HepG2 (cell line): ENCODE measurements around the gene IFIT5. TPM values are rescaled to one million over a fixed set of nuclear protein-coding genes. Genes with fewer than 3 reads are reported as not detected.

Experiments used
- ATAC-seq: fragments of 200-7000 bp; cut with Tn5 transposase; 3 replicates; pipeline ENCODE4 v1.9.1; 2020; ENCODE audit warnings: mild to moderate bottlenecking, moderate library complexity
- BruUV-seq: library from RNA; stranded (reverse); fragments of 400-500 nt; replicated peaks from 2 replicates; lab custom pipeline; 2021; lab: Mats Ljungman, UMichigan
- CTCF ChIA-PET: fragments of 300-600 bp; formaldehyde crosslinking; extraction: SDS; loops from one replicate; lab custom pipeline; 2021; ENCODE audit warnings: low total read pairs, inconsistent platforms, low intra/inter-chr PET ratio; lab: Yijun Ruan, JAX
- POLR2A ChIA-PET: fragments of 350-600 bp; sonication (Branson Sonifier 250); formaldehyde crosslinking; loops from one replicate; lab custom pipeline; 2020; ENCODE audit warnings: antibody characterized with exemption, inconsistent platforms; lab: Yijun Ruan, JAX
- DNase-seq: peaks from one replicate; pipeline ENCODE4 v3.0.0-alpha.2; 2015; ENCODE audit warnings: low spot score
- FAIRE-seq: peaks from 3 replicates; lab custom pipeline; 2011; peaks lifted over from hg19 to GRCh38; lab: Jason Lieb, UNC
- H2AFZ ChIP-seq: one replicate; pipeline ENCODE4 v1.6.1; 2011; ENCODE audit warnings: low read length, inconsistent platforms
- H3K27ac ChIP-seq: fragments of 300-600 bp; 3 replicates; pipeline ENCODE4 v1.8.0; 2011; ENCODE audit warnings: mixed run types, mild to moderate bottlenecking, mixed read lengths, low read length, inconsistent platforms; ENCODE audit not compliant: insufficient read depth; ENCODE audit errors: extremely low read length
- H3K27me3 ChIP-seq, 2 experiments: fragments of 200-600 bp in 1 of 2; 2 replicates in 1 of 2; 3 replicates in 1 of 2; pipeline versions ENCODE4 v1.6.0 to v1.8.0; 2011; ENCODE audit warnings: low read length in 2 of 2, mild to moderate bottlenecking in 2 of 2, moderate library complexity in 2 of 2, inconsistent platforms in 1 of 2; ENCODE audit not compliant: insufficient read depth in 2 of 2, control insufficient read depth in 1 of 2
- H3K36me3 ChIP-seq, 2 experiments: fragments of 200-600 bp in 1 of 2; replicated peaks in 1 of 2; 2 replicates in 1 of 2; 3 replicates in 1 of 2; pipeline versions ENCODE4 v1.5.1 to v1.8.0; 2011; ENCODE audit warnings: low read length in 2 of 2, inconsistent platforms in 1 of 2; ENCODE audit not compliant: insufficient read depth in 2 of 2, control insufficient read depth in 1 of 2
- H3K4me1 ChIP-seq: 2 replicates; pipeline ENCODE4 v1.5.1; 2012; ENCODE audit warnings: low read length, inconsistent platforms; ENCODE audit not compliant: insufficient read depth
- H3K4me2 ChIP-seq: 2 replicates; pipeline ENCODE4 v1.6.0; 2011; ENCODE audit warnings: low read depth, low read length, inconsistent platforms
- H3K4me3 ChIP-seq, 3 experiments: fragments of 200-600 bp in 1 of 3; sonication (generic), shearing (Covaris generic) in 1 of 3; replicated peaks in 1 of 3; 2 replicates each; pipeline ENCODE4 v1.5.1; 2011 to 2016; ENCODE audit warnings: low read length in 3 of 3, inconsistent platforms in 2 of 3, low read depth in 2 of 3, mild to moderate bottlenecking in 2 of 3, control low read depth in 1 of 3, mixed read lengths in 1 of 3; ENCODE audit not compliant: insufficient read depth in 1 of 3
- H3K79me2 ChIP-seq: one replicate; pipeline ENCODE4 v1.6.1; 2011; ENCODE audit warnings: low read length, inconsistent platforms; ENCODE audit not compliant: insufficient read depth
- H3K9ac ChIP-seq: 2 replicates; pipeline ENCODE4 v1.6.0; 2011; ENCODE audit warnings: mild to moderate bottlenecking, low read depth, low read length, inconsistent platforms; ENCODE audit not compliant: insufficient read depth
- H3K9me3 ChIP-seq: 2 replicates; pipeline ENCODE4 v1.5.1; 2012; ENCODE audit warnings: mild to moderate bottlenecking, low read length
- H4K20me1 ChIP-seq: 2 replicates; pipeline ENCODE4 v1.6.0; 2011; ENCODE audit warnings: inconsistent platforms, mild to moderate bottlenecking, low read length, moderate library complexity; ENCODE audit not compliant: insufficient read depth
- FOXK2 ChIP-seq: fragments of 450-650 bp; IDR thresholded peaks from 2 replicates; pipeline ENCODE4 v1.6.1; 2016
- ZNF18 ChIP-seq: sonication (generic); formaldehyde crosslinking; IDR thresholded peaks from 2 replicates; pipeline ENCODE4 v1.8.0; 2022; ENCODE audit warnings: mild to moderate bottlenecking, missing genetic modification reagents; ENCODE audit not compliant: insufficient replicate concordance
- ZNF607 ChIP-seq: sonication (generic); formaldehyde crosslinking; IDR thresholded peaks from 2 replicates; pipeline ENCODE4 v1.5.1; 2020; ENCODE audit warnings: missing genetic modification reagents, mild to moderate bottlenecking, borderline replicate concordance
- ZNF737 ChIP-seq: sonication (generic); formaldehyde crosslinking; IDR thresholded peaks from 2 replicates; pipeline ENCODE4 v1.5.0; 2020; ENCODE audit warnings: missing genetic modification reagents, mild to moderate bottlenecking, borderline replicate concordance
- WGBS: methylation state at CpG from one replicate; pipeline ENCODE4 v1.1.6; 2017; ENCODE audit warnings: low lambda C conversion rate; 5-methylcytosine and 5-hydroxymethylcytosine counted together
- in situ Hi-C: cut with HindIII; loops from 2 replicates; pipeline ENCODE4 v1.10.0; 2017; ENCODE audit warnings: low pct_unique_long_range_greater_than_20kb; ENCODE audit not compliant: extremely low pct_ligation_motif_present
- intact Hi-C: fragments of 100-400 bp; cut with micrococcal nuclease; formaldehyde crosslinking; loops from one replicate; pipeline ENCODE4 v1.10.0; 2022; ENCODE audit not compliant: unreplicated experiment
- polyA plus RNA-seq, 8 experiments: library from polyadenylated mRNA; depleted of rRNA in 3 of 8; stranded (reverse) in 7 of 8; unstranded in 1 of 8; fragments of >200 nt; fragmentation: Illumina TruSeq in 4 of 8; extraction: Trizol in 4 of 8; gene quantifications; 2 replicates each; pipeline versions ENCODE4 v1.2.1 to v1.2.3, GENCODE V29; 2011 to 2016; ENCODE audit warnings: low read depth in 4 of 8, missing spikeins in 1 of 8, mixed read lengths in 1 of 8; ENCODE audit not compliant: insufficient read depth in 1 of 8
- total RNA-seq, 5 experiments: library from RNA; depleted of rRNA; stranded (reverse); fragments of >200 nt; fragmentation: Illumina TruSeq; extraction: Trizol; gene quantifications; 2 replicates each; pipeline ENCODE4 v1.2.3, GENCODE V29; 2016; ENCODE audit warnings: low read depth in 1 of 5
- TF ChIP-seq, protein P1 (sequence below): fragments of 450-650 bp; IDR thresholded peaks from 2 replicates; pipeline ENCODE4 v1.6.1; 2017

The IFIT5 gene
- total and polyA plus RNA-seq, 2 of the 13 experiments (the other 11 are each of a cell fraction or from before 2014, with no cell fraction given) = 2.2 to 8.3 TPM

DNA sequence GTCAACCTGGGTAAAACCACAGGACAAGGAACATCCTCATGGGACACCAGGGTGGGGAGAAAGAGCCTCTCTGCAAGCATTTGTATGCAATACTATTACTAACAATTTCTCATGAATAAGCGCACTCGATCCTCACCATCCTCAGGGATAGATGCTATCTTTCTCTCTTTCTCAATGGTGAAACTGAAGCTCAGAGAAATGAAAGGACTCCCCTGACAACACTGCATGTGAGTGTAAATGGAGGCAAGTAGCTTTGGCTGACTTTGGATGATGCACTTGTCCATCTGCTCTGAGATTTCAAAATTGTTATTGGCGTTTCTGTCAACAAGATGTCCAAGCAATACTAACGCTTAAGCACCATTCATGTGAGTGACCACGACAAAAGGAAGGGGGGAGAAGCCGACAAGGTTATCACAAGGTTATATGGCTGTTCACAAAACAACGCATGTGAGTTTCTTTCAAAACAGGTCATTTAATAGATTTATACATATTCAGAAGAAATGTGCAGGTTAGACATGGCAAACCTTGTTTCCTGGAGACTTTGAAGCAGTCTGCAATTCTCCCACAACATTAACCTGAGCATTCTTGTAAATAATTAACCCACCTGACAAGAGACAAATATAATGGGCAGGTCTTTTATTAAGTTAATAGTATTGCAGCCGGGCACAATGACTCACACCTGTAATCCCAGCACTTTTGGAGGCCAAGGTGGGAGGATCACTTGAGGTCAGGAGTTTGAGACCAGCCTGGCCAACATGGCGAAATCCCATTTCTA, 54.0 kb downstream of the IFIT5 start:
- Histone ChIP-seq H3K4me1 (peaks cover 25% of the 10 kb centered on the region), H3K9me3 (no peaks in the 10 kb centered on the region), H3K4me3 (no peak overlapping the region), H2AFZ (no peak overlapping the region), H4K20me1 (no peaks in the 10 kb centered on the region)
- FAIRE-seq = no peak
- POLR2A ChIA-PET = no interaction called here
- 17% methylated on average over 9 of the region's 9 CpGs for WGBS
- TF ChIP-seq FOXK2 (no peak), ZNF18 (CRISPR knock-in tag) (no peak), ZNF737 (CRISPR knock-in tag) (no peak), ZNF607 (CRISPR knock-in tag) (no peak)
- TF ChIP-seq, protein P1, sequence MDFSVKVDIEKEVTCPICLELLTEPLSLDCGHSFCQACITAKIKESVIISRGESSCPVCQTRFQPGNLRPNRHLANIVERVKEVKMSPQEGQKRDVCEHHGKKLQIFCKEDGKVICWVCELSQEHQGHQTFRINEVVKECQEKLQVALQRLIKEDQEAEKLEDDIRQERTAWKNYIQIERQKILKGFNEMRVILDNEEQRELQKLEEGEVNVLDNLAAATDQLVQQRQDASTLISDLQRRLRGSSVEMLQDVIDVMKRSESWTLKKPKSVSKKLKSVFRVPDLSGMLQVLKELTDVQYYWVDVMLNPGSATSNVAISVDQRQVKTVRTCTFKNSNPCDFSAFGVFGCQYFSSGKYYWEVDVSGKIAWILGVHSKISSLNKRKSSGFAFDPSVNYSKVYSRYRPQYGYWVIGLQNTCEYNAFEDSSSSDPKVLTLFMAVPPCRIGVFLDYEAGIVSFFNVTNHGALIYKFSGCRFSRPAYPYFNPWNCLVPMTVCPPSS = no peak
- TF ChIP-seq, all 625 proteins: peak for 0
- Histone ChIP-seq H3K9ac (no peak overlapping the region), H3K27ac (no peak overlapping the region), H3K79me2 (no peaks in the 10 kb centered on the region), H3K36me3 (no peaks in the 10 kb centered on the region), H3K4me2 (no peak overlapping the region), H3K27me3 (no peaks in the 10 kb centered on the region; a peak in 1 of 5 replicates)
- CTCF ChIA-PET = no interaction called here
- intact Hi-C loops = no loop called here
- DNase-seq = no peak
- ATAC-seq = no peak
- BruUV-seq = no TSS peak
- in situ Hi-C loops = no loop called here
